GM19463 (cell line): ENCODE data around the gene FIGN.

Source experiments
- ATAC-seq: cut with Tn5 transposase; IDR thresholded peaks from one replicate; pipeline ENCODE4 v1.9.1; 2021; ENCODE audit warnings: mild to moderate bottlenecking, moderate library complexity; ENCODE audit not compliant: unreplicated experiment

Gene FIGN

GRCh38 chr2:163737190-163737439, 1.3 kb upstream of the FIGN start:
- no peak for ATAC-seq

GRCh38 chr2:163736433-163737189, 803 bp upstream of the FIGN start:
- no peak for ATAC-seq

- no peak for ATAC-seq
These were observed 725 bp downstream of the FIGN start for GRCh38 chr2:163734881-163735684.

- no peak for ATAC-seq
These were observed 1.4 kb downstream of the FIGN start for GRCh38 chr2:163734401-163734800.

GRCh38 chr2:163733956-163734355, 1.9 kb downstream of the FIGN start:
- ATAC-seq: no peak

- ATAC-seq: no peak
These were observed 2.4 kb downstream of the FIGN start for GRCh38 chr2:163733301-163733938.

GRCh38 chr2:163732727-163733126, 3.1 kb downstream of the FIGN start:
- no peak for ATAC-seq

- no peak for ATAC-seq
These were observed 4.1 kb downstream of the FIGN start for GRCh38 chr2:163731735-163732134.

GRCh38 chr2:163730556-163730955, 5.3 kb downstream of the FIGN start:
- no peak for ATAC-seq

GRCh38 chr2:163729636-163730273, 6.1 kb downstream of the FIGN start:
- no peak for ATAC-seq

GRCh38 chr2:163723881-163724280, 11.9 kb downstream of the FIGN start:
- ATAC-seq: no peak

- no peak for ATAC-seq
These were observed 12.5 kb downstream of the FIGN start for GRCh38 chr2:163723348-163723747.

GRCh38 chr2:163719331-163719730, 16.5 kb downstream of the FIGN start:
- ATAC-seq: no peak

GRCh38 chr2:163717993-163718680, 17.7 kb downstream of the FIGN start:
- no peak for ATAC-seq

- ATAC-seq: no peak
These were observed 18.3 kb downstream of the FIGN start for GRCh38 chr2:163717515-163717914.

GRCh38 chr2:163716101-163716500, 19.7 kb downstream of the FIGN start:
- ATAC-seq: no peak

- no peak for ATAC-seq
These were observed 20.1 kb downstream of the FIGN start for GRCh38 chr2:163715668-163716067.

GRCh38 chr2:163715199-163715598, 20.6 kb downstream of the FIGN start:
- no peak for ATAC-seq

- no peak for ATAC-seq
These were observed 22.1 kb downstream of the FIGN start for GRCh38 chr2:163713534-163714311.

GRCh38 chr2:163711699-163712098, 24.1 kb downstream of the FIGN start:
- ATAC-seq: no peak
